ENCODE results near the gene TRPM1.
A peak's percentile ranks its signal among the peaks of the same experiment; 100 is the strongest.

The TRPM1 gene

DNA sequence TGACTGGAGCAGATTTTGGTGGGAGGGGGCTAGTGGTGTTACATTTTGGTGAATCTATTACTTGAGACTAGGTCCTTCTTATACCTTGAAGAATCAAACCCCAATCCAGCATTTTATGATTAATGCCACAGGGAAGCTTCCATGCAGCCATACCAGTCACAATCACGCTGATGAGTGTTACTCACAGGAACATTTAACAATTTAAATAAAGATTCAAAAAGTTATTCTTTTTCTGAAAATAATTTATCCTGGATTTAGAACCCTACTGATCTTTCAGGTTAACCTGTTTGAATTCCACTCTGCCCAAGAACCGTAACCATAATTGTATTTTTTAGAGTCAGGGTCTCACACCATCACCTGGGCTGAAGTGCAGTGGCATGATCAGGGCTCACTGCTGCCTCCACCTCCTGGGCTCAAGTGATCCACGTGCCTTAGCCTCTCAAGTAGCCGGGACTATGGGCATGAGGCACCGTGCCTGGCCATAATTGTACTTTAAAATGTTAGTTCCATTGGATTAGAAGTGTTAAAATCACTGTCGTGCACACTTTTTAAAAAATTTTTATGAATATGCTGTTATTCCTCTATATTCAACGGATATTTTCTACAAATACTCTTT is 109.2 kb downstream of the TRPM1 start:
- Histone ChIP-seq H3K4me3 (peak overlapping the region; percentile 87 to 98 (median 93)), H3K27ac (peak overlapping the region; percentile 89 to 99 (median 97))

DNA sequence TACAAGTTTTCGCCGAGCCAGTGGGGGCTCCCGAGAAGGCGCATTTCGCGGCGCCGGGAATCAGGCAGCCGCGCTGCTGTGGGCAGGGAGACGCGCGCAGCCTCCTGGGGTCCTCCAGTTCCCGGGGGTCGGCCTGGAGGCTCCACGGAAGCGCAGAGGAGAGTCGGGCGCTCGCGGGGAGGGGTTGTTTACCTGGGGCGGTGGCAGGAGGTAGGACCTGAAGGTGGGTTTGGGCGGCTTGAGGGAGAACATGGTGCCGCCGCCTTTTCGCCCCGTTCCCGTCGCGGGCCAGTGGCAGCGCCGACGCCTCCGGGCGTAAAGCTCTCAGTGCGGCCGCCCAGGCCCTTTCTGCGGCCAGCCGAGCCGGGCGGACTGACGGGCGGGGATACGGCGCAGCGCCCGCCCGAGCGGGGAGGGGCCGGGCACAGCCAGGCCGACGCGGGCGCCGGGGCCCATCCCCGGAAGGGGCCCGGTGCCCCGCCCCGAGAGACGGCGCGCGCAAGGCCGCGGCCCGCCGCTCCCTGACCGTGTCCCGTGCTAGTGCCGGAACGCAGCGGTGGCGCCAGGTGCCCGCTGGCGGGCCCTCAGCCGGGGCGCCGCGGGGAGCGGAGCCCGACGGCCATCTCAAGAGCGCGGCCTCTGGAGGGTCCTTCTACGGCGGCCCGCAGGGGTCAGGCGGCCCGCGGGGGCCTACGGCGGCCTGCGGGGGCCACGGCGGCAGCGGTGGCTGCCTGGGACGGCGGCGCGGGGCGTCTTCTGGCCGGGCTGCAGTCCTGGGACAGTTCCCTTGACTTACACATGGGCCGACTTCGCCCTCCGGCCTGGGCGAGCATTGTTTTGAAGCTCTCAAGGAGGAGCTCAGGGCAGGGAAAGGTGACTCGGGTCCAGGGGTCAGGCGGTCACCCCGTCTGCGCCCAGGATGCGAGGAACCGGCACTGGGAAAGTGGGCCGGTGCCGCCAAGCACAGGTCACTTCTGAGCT is 110.0 kb downstream of the TRPM1 start, which contains the start of gene MTMR10:
Gene MTMR10 (minus strand): TSS at position 374 of the 981 bp plus-strand sequence. CDS start 122 bp downstream, at position 252.
- Histone ChIP-seq H3K27ac (peak within 1 kb of the TSS; percentile 89 to 99 (median 97)), H3K4me3 (peak within 1 kb of the TSS; percentile 87 to 98 (median 93))

DNA sequence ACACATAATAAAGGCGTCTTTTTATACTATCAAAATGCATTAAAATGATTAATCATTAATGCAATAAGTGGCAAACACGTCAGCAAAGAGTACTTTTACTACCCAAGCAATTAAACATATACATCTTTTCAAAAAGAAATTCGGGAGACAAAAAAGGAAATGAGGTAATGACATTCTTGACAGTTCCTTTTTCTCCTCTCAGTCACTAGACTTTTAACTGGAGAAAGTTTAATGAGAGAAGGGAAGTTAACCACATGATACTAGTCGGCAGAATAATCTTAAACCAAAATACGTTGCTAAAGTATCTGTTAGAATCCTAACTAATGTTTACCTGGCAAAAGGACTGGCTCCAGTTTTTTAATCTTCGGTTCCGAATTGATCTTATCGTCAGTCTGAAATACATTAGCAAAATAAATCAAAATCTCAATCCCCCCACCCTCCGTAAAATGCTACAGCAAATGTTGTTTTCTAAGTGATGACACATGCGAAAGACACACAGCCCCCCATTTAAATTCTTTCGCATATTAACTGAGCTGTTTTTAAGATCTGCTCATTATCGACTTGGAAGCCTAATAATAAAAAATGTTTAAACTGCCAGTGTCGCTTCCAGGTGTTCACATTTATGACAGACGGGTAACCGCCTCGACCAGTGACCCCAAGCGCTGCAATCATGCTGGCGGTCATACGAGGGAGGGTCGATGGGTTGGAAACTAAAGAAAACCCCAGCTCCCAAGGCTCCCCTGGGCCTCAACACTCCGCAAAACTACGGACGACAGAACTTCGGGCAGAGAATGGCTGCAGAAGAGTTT is 110.9 kb downstream of the TRPM1 start:
- H3K4me3 ChIP-seq = peak overlapping the region; percentile 87 to 98 (median 93)
- H3K27ac ChIP-seq = peak overlapping the region; percentile 89 to 99 (median 97)

DNA sequence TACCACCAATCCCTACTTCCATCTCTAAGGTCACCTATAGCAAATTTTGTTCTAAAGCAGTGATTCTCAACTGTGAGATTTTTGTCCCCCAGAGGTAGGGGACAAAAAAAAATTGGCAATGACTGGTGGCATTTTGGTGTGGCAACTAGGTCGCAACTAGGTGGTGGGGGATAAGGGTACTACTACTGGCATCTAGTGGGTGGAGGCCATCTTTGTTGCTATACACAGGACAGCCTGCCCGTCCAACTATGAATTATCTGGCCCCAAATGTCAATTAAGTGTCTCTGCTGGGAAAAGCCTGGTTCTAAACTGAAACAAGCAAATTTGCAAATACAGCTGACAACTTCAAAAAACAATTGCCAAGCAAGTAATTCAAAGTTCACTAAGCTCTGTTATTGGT is 111.5 kb downstream of the TRPM1 start:
- Histone ChIP-seq H3K4me3 (peak overlapping the region; percentile 87 to 98 (median 93)), H3K27ac (peak overlapping the region in 6 of 21 experiments; percentile 25 to 99 (median 98))

DNA sequence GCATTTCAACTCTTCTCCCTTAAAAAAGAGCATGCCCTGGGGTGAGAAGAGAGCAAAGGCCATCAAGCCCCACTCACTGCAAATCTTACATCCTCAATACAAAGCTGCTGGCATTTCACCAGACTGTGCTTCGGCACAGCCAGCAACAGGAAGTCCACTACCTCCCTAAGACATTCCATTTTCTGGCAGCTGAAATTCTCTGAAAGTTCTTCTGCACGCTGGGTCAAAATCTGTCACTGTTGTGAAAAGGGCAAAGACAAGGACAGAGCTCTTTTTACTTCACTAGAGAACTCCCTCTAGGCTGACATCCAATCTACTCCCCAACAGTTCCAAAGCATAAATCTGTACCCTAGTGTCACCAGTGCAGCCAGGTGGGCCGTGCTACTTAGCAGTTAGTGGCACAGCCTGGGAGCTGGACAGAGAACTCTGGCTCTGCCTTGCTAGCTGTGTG is 116.4 kb downstream of the TRPM1 start:
- Histone ChIP-seq H3K27ac (peak overlapping the region in 4 of 21 experiments; percentile 6 to 31 (median 28)), H3K4me3 (no peak overlapping the region)

DNA sequence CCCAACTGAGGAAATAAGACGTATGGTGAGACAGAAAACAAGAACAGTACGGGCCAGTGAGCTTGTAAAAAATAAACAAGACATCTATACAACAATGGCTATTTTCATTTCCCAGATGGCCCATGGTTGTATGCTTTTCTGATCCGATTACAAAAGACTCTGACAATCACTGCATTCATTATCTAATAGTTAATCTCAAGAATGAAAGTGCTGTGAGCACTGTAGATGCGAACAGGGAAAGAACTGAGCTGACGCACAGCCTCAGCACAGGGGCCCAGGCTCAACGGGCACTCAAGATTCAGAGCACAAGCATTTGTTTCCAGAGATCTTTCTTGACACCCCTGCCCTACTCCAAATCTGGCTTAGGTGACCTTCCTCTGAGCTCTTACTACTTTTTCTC is 117.0 kb downstream of the TRPM1 start:
- no peak overlapping the region for H3K4me3 ChIP-seq
- peak overlapping the region in 2 of 21 experiments; percentile 6 to 17 for H3K27ac ChIP-seq

DNA sequence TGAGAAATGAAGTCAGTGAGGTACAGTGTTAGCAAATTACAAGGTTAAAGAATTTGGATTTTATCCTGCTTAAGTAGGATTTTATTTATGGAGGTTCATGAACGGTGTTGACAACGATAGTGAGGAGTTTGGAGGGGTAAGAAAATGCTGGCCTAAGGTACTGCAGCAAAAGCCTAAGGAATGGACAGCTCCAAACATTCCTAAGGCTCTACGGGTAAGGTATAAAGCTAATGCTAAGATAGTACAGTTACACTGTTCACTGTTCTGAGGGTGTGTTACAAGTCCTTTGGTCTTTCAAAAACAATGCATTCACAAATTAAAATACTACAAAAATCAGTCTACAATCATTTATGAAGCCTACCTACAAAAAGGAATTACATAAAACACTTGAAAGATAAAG is 117.4 kb downstream of the TRPM1 start:
- H3K4me3 ChIP-seq = no peak overlapping the region
- H3K27ac ChIP-seq = peak overlapping the region in 1 of 21 experiments; percentile 2

DNA sequence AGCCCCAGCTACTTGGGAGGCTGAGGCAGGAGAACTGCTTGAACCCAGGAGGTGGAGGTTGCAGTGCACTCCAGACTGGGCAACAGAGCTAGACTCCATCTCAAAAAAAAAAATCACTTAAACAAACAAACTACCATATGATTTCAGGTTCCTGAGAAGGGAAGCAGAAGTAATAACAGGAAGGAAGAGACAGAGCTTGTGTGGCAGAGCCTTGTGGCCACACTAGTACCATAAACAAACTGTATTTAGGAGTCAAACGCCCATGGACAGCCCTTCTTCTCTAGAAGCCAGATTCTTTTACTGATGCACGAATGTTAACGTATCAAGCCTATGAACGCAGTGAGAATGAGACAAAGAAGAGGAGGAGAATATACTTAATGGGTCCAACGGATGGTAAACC is 122.1 kb downstream of the TRPM1 start:
- H3K27ac ChIP-seq = no peak overlapping the region
- H3K4me3 ChIP-seq = no peak overlapping the region

DNA sequence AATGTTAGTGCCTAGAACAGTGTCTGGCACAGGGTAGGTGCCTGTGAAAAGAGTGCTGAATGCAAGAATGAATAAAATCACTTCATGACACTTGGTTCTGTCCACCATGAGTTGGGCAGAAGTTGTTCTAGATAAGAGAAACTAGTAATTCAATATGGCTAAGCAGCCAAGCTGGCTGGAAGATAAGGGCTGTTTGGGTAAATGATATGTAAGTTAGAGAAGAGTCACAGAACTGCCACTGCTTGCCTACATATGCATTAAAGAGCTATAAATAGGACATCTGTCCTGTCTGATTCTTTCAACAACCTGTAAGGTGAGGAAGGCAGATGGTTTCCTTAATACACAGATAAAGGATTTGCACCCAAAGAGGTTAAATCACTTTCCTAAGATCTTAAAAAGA is 123.2 kb downstream of the TRPM1 start:
- H3K27ac ChIP-seq = no peak overlapping the region
- no peak overlapping the region for H3K4me3 ChIP-seq

DNA sequence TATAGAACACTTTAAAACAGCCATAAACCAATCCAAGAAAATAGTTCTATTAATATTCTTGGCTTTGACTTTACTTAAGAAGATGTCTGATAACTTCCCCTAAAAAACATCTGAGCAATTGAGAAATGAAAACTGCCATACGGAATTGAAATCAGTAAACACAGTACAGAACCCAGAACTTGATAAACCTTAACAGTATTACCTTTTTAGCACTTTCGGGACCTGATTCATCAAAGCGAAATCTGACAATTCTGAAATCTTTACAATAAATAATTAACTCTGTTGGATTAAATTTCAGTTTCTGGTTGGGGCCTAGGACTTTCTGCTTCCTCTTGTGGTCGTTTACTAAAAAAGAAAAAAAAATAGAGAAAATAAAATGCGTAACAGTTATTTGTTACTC is 127.4 kb downstream of the TRPM1 start:
- H3K4me3 ChIP-seq = no peak overlapping the region
- H3K27ac ChIP-seq = no peak overlapping the region

DNA sequence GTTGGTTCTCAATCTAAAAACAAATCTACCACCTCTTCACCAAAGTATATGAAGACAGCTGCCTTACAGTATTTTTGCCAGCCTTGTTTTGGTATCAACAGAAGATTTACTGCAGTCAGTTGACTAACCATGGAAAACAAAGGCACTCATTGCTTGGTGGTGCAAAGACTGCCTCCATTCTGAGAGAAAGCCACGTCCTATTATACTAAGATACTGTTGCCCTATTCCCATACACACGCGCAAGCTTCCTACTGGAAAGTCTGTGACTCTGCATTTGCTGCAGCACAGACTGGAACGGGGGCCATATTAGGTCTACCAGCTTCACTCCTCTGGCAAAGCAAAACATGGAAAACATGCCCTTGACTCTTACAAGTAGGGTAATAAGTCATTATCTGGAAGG is 128.1 kb downstream of the TRPM1 start:
- H3K4me3 ChIP-seq = no peak overlapping the region
- H3K27ac ChIP-seq = peak overlapping the region in 1 of 21 experiments; percentile 18

DNA sequence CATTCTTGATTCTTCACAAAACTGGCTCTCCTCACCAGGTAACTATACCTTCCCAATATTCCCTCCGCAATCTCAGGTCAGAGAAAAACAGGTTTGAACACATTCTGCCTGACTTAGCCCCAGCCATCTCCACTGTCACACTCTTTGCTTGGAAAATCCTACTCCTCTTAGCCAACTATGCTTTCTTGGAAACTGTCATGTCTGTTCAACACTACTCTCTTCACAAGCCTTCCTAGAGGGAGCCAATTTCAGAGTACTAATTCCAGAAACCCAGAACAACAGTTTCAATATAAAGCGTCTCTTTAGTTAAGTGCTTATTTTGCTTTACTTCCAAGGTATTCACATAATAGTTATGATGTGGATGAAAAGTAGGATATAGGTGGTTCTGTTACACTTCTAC is 131.8 kb downstream of the TRPM1 start:
- H3K27ac ChIP-seq = no peak overlapping the region
- H3K4me3 ChIP-seq = no peak overlapping the region

DNA sequence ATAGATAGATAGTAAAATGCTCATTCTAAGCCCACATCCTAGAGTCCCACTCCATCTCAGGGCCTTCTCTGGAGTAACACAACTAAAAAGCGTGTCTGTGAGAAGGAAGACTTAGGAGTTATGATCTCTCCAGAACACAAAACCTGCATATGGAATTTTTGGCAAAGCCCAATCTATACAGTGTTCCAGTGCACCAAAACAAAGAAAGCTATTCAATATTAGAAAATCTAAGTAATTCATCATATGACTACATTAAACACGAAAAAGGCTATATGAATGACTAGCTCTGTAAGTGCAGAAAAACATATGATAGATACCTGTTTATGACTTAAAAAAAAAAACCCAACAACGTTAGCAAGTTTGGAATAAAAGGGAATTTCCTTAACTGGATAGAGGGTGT is 137.8 kb downstream of the TRPM1 start:
- no peak overlapping the region for H3K4me3 ChIP-seq
- no peak overlapping the region for H3K27ac ChIP-seq

DNA sequence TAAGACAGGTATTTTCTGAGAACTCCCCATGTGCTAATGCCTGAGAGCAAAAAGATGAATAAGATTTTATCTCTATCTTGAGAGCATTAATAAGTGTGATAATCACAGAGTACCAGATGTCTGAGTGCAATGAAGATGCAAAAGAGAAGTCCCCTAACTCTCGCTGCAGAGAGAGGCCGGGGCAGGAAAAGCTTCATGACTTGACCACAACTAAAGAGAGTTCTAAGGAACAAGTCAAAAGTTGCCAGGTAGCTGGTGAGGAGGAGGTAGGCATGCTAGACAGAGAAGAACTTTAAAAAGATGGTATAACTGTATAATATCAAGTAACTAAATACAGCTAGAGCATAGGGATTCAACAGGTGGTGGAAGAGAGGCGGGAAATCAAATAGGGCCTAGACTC is 138.9 kb downstream of the TRPM1 start:
- Histone ChIP-seq H3K4me3 (no peak overlapping the region), H3K27ac (no peak overlapping the region)

DNA sequence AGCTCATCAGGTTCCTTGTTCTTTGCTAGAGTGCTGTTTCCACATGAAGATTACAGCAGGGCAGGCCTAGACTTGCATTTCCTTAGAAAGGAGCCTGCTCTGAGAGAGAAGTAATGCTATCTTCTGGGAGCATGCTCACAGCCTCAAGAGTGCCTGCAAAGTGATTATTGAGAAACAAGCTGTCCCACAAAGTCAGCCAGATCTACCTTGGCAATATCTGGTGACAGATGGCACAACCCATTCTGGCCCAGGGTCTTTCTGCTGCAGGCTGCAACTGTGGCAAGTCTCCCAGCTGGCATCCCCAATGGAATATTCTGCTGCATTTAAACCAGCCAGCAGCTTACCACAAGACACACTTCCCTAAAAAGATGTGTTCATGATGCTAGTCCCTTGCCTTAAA is 139.4 kb downstream of the TRPM1 start:
- Histone ChIP-seq H3K27ac (peak overlapping the region in 1 of 21 experiments; percentile 14), H3K4me3 (no peak overlapping the region)

DNA sequence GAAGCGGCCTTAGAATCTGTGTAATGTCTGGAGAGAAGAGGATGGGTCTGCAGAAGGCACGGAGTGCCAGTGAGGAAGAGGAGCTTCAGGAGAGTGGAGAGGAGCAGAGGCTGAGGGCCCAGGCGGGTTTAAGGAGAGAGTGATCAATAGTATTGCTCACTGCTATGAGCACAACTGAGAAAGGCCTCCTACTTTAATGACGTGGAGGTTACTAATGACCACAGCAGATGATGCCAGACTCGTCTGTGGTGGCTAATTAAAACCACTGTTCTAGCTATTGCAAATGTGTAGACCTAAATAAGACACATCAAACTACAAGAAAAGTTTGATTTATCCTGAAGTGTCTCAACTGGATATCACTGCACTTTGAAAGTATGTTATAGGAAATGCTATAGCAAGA is 143.3 kb downstream of the TRPM1 start:
- Histone ChIP-seq H3K27ac (no peak overlapping the region), H3K4me3 (no peak overlapping the region)

DNA sequence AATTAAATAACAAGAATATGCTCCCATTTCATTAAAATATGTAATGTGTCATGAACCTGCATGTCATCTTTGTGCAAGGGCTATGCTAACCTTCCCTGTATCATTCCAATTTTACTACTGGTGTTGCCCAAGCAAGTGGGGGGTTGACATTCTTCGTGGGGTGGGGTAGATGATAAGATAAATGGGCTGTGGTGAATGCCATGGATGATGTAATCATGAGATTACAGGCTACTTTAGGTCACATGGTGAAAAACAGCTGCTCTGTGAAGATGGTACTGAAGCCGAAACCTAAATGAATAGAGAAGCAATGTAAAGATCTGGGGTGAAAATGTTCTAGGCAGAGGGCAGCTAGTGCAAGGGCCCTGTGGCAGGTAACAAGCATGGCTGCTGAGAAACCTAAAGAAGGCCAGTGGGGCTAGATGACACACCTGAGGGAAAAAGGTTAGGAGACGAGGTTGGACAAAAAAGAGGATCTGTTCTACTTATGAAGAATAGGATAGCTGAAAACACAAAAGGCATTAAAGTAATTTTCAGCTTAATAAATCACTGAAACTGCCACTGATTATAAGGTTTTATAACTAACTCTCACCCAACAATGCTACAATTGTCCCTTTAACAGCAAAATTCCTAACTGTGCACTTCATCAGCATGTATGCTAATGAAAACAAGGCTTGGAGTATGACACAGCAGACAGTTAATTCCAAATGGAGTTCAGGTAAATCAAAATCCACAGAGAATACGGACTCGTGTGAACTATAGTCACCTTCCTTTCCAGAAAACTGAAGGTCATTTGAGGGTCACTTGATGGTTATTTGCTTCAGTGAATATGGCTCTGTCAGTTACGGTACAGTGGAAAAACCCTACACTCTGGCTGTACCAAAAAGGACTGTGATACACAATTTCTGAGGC is 145.1 kb downstream of the TRPM1 start:
- Histone ChIP-seq H3K4me3 (no peak overlapping the region), H3K27ac (no peak overlapping the region)

DNA sequence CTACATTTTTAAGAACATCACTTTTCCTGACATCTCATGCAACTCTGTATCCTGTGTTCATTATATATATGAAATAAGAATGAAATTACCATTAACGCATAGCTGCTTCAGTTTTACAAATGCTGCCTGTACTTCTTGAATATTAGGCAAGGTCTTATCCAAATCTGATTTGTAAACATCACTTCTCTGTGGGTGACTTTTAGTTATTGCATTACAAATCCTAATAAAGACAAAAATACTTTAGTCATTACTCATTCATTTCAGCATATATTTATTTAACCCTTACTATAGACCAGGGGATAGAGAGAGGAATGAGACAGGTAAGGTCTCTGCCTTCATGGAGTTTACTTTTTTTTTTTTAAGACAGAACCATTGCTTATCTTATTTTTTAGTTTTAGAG is 146.9 kb downstream of the TRPM1 start:
- Histone ChIP-seq H3K27ac (no peak overlapping the region), H3K4me3 (no peak overlapping the region)
